ENCODE measurements around the gene LCE3D. TPM values are rescaled to one million over a fixed set of nuclear protein-coding genes. Genes with fewer than 3 reads are reported as not detected.

The LCE3D gene
- total RNA-seq (2021; fragmentation: NEBNext Ultra II Directional; extraction: Animal tissue kit (Norgen Biotek cat#: 25700)): not detected
- long read RNA-seq: 0 reads

GRCh38 chr1:152580433-152580832 is at the start of gene LCE3D:
TSS of gene LCE3D (minus strand) at chr1:152580516. CDS start at chr1:152579936, 580 bp downstream.
- no peaks in the 10 kb centered on the region for H3K36me3 Mint-ChIP-seq (ENCODE audit: low read depth)
- peaks cover 2% of the 10 kb centered on the region; the same call in 1 of the 2 replicates for H3K27me3 Mint-ChIP-seq (ENCODE audit: insufficient read depth)
- TF ChIP-seq, protein P1, sequence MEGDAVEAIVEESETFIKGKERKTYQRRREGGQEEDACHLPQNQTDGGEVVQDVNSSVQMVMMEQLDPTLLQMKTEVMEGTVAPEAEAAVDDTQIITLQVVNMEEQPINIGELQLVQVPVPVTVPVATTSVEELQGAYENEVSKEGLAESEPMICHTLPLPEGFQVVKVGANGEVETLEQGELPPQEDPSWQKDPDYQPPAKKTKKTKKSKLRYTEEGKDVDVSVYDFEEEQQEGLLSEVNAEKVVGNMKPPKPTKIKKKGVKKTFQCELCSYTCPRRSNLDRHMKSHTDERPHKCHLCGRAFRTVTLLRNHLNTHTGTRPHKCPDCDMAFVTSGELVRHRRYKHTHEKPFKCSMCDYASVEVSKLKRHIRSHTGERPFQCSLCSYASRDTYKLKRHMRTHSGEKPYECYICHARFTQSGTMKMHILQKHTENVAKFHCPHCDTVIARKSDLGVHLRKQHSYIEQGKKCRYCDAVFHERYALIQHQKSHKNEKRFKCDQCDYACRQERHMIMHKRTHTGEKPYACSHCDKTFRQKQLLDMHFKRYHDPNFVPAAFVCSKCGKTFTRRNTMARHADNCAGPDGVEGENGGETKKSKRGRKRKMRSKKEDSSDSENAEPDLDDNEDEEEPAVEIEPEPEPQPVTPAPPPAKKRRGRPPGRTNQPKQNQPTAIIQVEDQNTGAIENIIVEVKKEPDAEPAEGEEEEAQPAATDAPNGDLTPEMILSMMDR (IDR thresholded peaks at IDR 0.05): no peak
- no peaks in the 10 kb centered on the region; the same call in 1 of the 2 replicates for H3K4me1 Mint-ChIP-seq (ENCODE audit: low read depth)
- H3K9me3 Mint-ChIP-seq: peaks cover 5% of the 10 kb centered on the region
- H3K27ac Mint-ChIP-seq: no peak within 1 kb of the TSS
- no peak within 1 kb of the TSS for H3K4me3 Mint-ChIP-seq
- DNase-seq: no peak

DNA sequence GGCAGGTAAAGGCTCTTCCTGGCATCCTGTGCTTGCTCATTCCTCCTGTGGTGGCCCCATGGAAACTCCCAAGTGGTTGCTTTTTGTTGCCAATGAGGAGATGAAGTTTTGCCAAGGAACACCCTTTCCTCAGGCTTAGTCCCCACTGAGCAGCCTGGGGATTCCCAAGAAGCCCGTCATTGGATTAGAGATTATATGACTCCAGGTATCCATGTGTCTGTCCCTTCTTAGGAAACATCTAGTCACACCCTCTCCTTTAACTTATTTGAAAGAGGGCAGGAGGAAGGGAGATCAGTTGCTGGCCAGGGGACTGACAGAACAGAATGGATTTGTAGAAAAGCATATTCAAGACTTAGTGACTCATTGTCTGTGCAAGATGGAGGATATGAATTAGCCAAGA is 46.4 kb upstream of the LCE3D start:
- TF ChIP-seq, protein P1 (IDR thresholded peaks at IDR 0.05): no peak
- H3K4me1 Mint-ChIP-seq (ENCODE audit: low read depth): no peaks in the 10 kb centered on the region

GRCh38 chr1:152623203-152623844 is 43.0 kb upstream of the LCE3D start:
- H3K9me3 Mint-ChIP-seq: peaks cover 40% of the 10 kb centered on the region
- peaks cover 4% of the 10 kb centered on the region for H3K27me3 Mint-ChIP-seq (ENCODE audit: insufficient read depth)
- peaks cover 9% of the 10 kb centered on the region for H3K36me3 Mint-ChIP-seq (ENCODE audit: low read depth)
- H3K27ac Mint-ChIP-seq: no peak overlapping the region
- DNase-seq: no peak
- H3K4me3 Mint-ChIP-seq: no peak overlapping the region
- no peaks in the 10 kb centered on the region for H3K4me1 Mint-ChIP-seq (ENCODE audit: low read depth)
- TF ChIP-seq, protein P1 (IDR thresholded peaks at IDR 0.05): peak; percentile 49; the same call in 1 of the 2 replicates

More for the DNA sequence above, 46.4 kb upstream of the LCE3D start:
- Mint-ChIP-seq H3K4me3 (no peak overlapping the region), H3K9me3 (peaks cover 26% of the 10 kb centered on the region), H3K27ac (no peak overlapping the region), H3K36me3 (ENCODE audit: low read depth) (peaks cover 4% of the 10 kb centered on the region; the same call in 1 of the 2 replicates), H3K27me3 (ENCODE audit: insufficient read depth) (peaks cover 2% of the 10 kb centered on the region)
- DNase-seq: no peak

DNA sequence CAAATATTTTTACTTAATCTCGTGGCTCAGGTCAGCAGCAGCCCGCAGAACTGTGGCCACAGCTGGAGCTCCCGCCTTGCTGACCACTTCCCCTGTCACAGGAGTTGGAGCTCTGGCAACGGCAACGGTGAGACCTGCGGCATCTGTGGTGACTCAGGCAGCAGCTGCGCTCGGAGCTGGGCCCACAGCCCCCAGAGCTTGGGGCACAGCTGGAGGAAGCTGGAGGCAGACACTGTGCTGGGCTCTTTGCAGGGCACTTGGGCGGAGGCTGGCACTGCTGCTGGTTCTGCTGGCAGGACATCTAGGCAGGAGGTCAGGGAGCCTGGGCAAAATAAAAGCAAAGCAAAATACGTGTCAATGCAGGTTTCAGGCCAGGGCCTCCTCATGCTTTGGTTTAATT is 42.5 kb upstream of the LCE3D start, which contains the start of gene LCE3A:
Gene LCE3A (minus strand): TSS at position 301 of the 400 bp plus-strand sequence. CDS start 0 bp downstream, at position 301.
- no peaks in the 10 kb centered on the region for H3K4me1 Mint-ChIP-seq (ENCODE audit: low read depth)
- H3K27ac Mint-ChIP-seq: peak within 1 kb of the TSS; percentile 19; the same call in 1 of the 2 replicates
- H3K4me3 Mint-ChIP-seq: no peak within 1 kb of the TSS
- H3K9me3 Mint-ChIP-seq: peaks cover 44% of the 10 kb centered on the region
- H3K27me3 Mint-ChIP-seq (ENCODE audit: insufficient read depth): peaks cover 4% of the 10 kb centered on the region
- TF ChIP-seq, protein P1 (IDR thresholded peaks at IDR 0.05): no peak
- DNase-seq: no peak
- peaks cover 11% of the 10 kb centered on the region for H3K36me3 Mint-ChIP-seq (ENCODE audit: low read depth)

DNA sequence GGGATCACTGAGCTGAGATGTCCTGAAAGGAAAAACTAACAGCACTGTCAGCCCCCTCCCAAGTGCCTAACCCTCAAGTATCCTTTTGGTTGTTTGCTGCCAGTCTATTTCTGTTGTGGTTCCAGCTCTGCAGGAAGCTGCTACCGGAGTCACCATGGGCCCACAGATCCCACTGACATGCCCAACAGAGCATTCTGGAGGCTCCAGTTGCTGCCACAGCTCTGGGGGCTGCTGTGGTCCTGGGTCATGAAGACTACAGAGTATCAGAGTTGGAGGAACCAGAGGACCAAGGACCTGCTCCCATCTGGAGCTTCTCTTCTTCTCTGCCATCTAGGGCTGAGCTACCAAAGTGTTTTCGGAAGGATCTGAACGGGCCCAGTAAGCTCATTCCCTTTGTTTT is 41.7 kb upstream of the LCE3D start:
- H3K4me3 Mint-ChIP-seq: no peak overlapping the region
- DNase-seq: no peak
- H3K36me3 Mint-ChIP-seq (ENCODE audit: low read depth): peaks cover 11% of the 10 kb centered on the region
- peaks cover 4% of the 10 kb centered on the region for H3K27me3 Mint-ChIP-seq (ENCODE audit: insufficient read depth)
- H3K9me3 Mint-ChIP-seq: peaks cover 49% of the 10 kb centered on the region
- H3K4me1 Mint-ChIP-seq (ENCODE audit: low read depth): no peaks in the 10 kb centered on the region
- TF ChIP-seq, protein P1 (IDR thresholded peaks at IDR 0.05): no peak
- no peak overlapping the region for H3K27ac Mint-ChIP-seq

All from HFFc6 (cell line).